ENCODE measurements around the gene ASPSCR1. TPM values are rescaled to one million over a fixed set of nuclear protein-coding genes. Genes with fewer than 3 reads are reported as not detected.

Gene ASPSCR1
- total RNA-seq, 1 experiment from 2014 or later: 51.0 TPM

GRCh38 chr17:81929253-81930141 is 47.9 kb upstream of the ASPSCR1 start:
- Histone ChIP-seq H3K79me2 (ENCODE audit: insufficient read depth, low read length) (peaks cover 32% of the 10 kb centered on the region), H3K4me2 (ENCODE audit: low read length) (peak overlapping the region; percentile 95), H2AFZ (ENCODE audit: low read depth, low read length, poor library complexity, severe bottlenecking) (no peak overlapping the region), H3K9ac (ENCODE audit: low read length) (peak overlapping the region; percentile 83), H3K9me2 (ENCODE audit: insufficient read depth) (no peaks in the 10 kb centered on the region), H3K36me3 (ENCODE audit: control insufficient read depth in 1 of 2, insufficient read depth in 2 of 2, low read length in 2 of 2) (peaks cover 4 to 19% of the 10 kb centered on the region in 2 experiments; a peak in 1 of 4 replicates), H3K27me3 (ENCODE audit: insufficient read depth, low read length) (no peaks in the 10 kb centered on the region), H4K20me1 (ENCODE audit: insufficient read depth) (no peaks in the 10 kb centered on the region), H3K27ac (ENCODE audit: low read depth, low read length) (peak overlapping the region; percentile 97; the same call in 1 of the 2 replicates), H3K4me1 (ENCODE audit: control insufficient read depth in 1 of 2, insufficient read depth in 2 of 2, low read length in 2 of 2) (peaks cover 28 to 68% of the 10 kb centered on the region in 2 experiments), H3K4me3 (replicated peaks in 1 of 2; ENCODE audit: low read depth in 1 of 2, low read length in 2 of 2) (peak overlapping the region; percentile 77 to 93), H3K9me3 (ENCODE audit: control insufficient read depth in 1 of 2, insufficient read depth in 1 of 2, low read depth in 1 of 2, low read length in 2 of 2) (no peaks in the 10 kb centered on the region)
- ATAC-seq: no peak
- ChIA-PET POLR2A (interaction anchor here (1.1 to 4.6 kb wide), 4 partner anchors 7 to 93 kb away, joined by 3 to 18 read pairs (median 5); partner anchors contain the start of genes CENPX, LRRC45 and PYCR1), CTCF (interaction anchor here (1.5 kb wide), 1 partner anchor 93 kb away, joined by 4 read pairs; the partner anchor contains the start of genes CENPX and LRRC45), RAD21 (ENCODE audit: low non-redundant PET in 1 of 2, low total read pairs in 2 of 2, uncharacterized antibody in 2 of 2, unreplicated experiment in 2 of 2) (no interaction called here)
- TF ChIP-seq POLR2AphosphoS5 (IDR thresholded peaks at IDR 0.05; ENCODE audit: low read depth, low read length): peak; percentile 13; the same call in 1 of the 2 replicates
- no peak for TF ChIP-seq ZBTB33 (IDR thresholded peaks at IDR 0.05; ENCODE audit: extremely low read depth, insufficient replicate concordance, low read length)
- DNase-seq (ENCODE audit: low read depth, low spot score): no peak
- intact Hi-C loops (cut with micrococcal nuclease): loop anchor here (5.0 kb wide), 1 partner anchor 57 kb away; the partner anchor contains the start of gene ARHGDIA
- BruUV-seq (replicated peaks): TSS peak; percentile 29

All from HCT116 (cell line).